ENCODE measurements around the gene PIM3. TPM values are rescaled to one million over a fixed set of nuclear protein-coding genes. Genes with fewer than 3 reads are reported as not detected.
"Not testable (repeated sequence)": the region's sequence is repeated elsewhere in the genome, so short reads cannot be mapped to it uniquely, and the experiment has no call there.

Gene PIM3
- total RNA-seq, 1 donor from 2014 or later, result 57.0 TPM

DNA sequence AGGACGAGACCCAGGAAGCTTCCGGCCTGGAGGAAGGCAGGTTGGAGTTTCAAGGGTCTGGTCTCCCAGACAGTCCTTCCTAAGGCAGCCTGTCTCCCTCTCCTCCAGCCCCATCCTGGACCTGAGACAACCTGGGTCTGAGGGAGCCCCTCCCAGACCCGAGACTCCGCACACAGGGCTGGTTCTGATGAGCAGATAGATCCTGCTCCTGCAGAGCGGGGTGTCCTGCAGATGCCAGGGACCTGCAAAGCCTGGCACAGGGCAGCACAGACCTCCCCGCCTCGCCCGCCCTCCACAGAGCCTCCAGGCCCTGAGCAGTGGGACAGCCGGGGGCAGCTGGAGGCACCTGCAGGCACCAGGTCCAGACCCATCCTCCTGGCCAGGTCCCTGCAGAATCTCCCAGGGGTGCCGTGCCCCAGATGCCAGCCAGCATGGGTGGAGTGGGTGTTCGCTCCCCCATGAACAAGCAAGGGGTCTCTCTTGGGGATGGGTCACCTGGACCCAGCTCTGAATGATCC lies 7.8 kb downstream of the PIM3 start:
- no peak for DNase-seq

DNA sequence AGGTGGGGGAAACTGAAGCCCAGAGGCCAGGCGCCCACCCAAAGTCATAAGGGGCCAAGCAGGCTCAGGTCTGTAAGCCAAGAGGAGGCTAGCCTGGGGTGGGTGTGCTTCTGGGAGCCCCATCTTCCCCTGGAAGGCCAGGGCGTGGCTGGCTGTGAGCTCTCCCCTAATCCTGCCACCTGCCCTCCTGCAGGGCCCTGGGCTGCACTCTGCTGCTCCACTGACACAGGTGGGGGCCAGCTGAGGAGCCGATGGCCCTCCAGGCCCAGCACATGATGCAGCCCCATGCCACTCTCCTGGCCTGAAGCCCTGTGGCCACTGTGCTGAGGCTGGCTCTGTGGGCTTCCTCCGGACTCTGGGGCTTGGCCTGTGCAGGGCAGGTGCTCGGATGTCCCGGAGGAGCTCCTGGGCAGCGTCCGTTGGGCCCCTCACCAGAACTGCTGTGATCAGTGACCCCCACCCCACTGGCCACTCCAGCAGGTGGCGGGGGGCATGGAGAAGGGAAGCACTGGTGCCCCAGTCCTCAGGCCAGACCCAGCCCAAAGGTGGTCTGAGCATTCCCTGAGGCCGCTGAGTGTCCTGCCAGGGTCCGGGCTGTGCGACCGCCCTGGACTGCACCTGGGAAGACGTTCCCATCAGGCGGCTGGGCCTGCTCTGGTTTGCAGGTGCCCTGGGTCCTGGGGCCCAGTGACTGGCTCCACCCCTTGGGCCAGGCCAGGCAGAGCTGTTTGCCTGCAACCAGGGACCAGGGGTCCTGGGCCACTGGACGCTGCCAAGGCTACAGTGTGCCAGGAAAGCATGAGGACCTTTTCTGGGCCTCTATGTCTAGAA lies 8.5 kb downstream of the PIM3 start:
- DNase-seq, result no peak

DNA sequence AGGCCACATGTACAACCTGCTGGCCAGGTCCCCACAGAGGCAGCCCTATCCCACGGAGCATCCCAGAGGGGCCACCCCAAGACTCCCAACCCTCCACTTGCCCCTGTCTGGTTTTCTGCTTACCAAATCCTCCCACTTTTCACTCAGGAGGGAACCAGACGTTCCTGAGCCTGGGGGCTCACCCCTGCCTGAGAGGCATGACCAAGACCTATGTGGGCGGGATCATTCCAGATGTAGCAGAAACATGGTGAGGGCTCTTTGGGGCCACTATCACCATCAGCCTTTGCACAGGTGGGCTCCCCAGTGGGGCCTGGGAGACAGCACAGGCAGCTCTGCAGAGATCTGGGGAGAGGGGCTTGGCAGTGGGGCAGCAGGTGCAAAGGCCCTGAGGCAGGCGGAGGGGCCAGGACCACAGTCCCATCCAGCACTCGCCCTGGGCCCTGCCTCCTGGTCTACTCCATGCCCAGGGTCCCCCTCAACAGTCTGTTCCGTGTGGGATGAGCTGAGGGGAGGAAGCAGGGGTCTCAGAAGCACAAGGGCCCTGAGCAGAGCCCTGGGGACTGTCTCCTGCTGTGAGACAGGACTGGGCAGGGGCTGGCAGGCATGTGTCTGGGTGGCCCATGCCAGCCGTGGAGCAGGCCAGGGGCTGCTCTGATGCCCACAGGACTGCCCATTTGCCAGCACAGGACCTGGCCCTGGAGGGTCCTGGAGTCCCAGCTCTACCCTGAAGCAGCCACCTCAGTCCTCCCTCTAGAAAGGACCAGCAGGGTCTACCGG lies 9.4 kb downstream of the PIM3 start:
- no peak for DNase-seq

DNA sequence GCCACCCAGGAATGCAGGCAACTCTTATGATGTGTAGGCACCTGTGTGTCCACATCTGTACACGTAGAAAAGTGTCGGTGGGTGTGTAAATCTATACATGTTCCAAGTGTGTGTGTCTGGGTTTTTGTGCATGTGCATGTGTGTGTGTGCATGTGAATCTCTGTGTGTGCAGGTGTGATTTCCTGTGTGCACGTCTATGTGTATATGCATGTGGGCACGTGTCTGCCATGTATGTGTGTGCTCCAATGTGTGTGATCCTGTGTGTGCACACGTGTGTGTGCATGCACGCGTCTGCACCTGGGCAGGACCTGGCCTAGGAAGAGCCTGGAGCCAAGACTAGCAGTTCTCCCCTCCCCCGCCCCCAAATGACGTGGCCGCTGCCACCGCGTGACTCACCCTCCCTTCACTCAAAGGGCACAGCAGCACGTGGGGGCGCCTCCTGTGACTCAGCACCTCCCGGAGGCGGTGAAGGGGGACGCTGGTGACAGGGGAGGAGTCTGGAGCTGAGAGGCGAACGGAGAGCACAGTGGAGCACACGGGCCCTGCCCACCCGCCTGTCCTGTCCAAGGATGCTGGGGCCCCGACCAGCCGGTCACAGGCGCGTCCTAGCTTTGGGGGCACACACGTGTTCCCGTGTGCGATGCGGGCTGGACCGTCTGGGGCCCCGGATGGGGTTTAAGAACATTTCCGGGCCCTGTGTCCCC lies 10.1 kb downstream of the PIM3 start:
- peak; percentile 82 for DNase-seq

DNA sequence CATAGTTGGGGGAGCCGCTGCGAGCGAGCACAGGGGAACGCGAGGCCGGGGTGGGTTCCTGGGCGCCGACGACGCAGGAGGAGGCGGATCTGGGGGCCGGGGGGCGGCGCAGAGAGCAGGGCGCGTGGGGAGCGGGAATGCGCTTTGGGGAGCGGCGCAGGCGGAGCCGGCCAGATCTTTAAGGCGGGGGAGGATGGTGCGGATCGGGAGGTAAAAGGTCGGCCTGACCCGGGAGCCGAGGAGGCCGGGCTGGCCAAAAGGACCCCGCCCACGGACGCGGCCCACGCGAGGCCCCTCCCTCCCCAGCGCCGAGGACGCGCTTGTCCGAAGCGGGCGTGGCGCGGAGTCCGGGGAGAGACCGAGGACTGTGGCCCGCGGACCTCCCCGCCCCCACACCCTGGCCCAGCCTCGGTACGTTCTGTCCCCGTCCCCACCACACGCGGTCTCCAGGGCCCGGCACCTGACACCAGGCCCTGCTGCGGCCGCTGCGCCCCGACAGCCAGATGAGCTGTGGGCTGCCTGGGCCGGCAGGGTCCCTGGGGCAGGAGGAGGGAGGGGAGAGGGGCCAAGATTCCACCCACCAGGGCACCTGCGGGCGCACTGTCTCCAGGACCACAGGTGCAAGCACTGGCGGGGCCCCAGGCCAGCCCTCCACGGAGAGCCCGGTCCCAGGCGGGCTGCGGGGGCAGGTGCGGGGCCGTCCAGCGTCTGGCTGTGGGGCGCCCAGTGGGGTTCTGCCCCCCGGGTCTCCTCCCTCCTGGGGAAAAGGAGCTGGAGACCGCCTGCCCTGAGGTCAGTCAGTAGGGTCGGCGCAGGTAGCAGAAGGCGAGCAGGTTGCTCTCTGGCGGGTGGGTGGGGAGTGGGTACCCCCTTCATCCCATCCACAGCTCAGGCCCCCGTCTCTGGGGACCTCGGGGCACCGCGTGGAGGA lies 10.9 kb downstream of the PIM3 start:
- no peak for DNase-seq

DNA sequence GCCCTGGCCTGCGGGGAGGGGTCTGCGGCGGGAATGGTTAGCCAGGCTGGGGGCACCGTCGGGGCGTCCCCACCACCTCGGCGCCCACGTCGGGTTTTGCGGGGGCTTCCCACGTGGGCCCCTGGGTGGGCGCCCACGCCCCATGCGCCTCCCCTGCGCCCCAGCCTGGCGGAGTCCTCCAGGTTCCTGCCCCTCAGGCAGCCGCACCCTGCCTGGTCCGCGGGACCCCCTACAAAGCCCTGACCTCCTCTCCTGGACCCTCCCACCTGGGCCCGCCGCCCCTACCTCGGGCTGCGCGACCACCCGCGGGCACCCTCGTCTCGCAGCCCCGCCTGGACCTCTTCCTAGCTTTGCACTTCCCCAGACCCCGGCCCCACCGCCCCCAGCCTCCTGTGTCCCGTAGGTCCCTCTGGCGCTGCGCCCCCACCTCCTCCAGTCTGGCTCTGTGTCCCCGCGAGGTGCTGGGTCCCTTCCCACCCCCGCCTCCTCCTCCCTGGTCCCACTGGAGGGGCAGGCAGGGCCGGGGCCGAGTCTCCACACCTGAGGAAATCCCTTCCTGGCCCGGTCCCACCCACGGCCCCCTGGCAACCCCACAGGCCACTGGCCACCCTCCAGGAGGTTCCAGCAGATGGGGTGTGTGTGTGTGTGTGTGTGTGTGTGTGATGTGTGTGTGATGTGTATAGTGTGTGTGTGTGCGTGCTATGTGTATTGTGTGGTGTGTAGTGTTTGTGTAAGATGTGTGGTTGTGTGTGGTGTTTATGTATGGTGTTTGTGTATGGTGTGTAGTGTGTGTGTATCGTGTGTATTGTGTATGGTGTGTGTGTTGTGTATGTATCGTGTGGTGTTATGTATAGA lies 11.8 kb downstream of the PIM3 start:
- DNase-seq, result no peak

DNA sequence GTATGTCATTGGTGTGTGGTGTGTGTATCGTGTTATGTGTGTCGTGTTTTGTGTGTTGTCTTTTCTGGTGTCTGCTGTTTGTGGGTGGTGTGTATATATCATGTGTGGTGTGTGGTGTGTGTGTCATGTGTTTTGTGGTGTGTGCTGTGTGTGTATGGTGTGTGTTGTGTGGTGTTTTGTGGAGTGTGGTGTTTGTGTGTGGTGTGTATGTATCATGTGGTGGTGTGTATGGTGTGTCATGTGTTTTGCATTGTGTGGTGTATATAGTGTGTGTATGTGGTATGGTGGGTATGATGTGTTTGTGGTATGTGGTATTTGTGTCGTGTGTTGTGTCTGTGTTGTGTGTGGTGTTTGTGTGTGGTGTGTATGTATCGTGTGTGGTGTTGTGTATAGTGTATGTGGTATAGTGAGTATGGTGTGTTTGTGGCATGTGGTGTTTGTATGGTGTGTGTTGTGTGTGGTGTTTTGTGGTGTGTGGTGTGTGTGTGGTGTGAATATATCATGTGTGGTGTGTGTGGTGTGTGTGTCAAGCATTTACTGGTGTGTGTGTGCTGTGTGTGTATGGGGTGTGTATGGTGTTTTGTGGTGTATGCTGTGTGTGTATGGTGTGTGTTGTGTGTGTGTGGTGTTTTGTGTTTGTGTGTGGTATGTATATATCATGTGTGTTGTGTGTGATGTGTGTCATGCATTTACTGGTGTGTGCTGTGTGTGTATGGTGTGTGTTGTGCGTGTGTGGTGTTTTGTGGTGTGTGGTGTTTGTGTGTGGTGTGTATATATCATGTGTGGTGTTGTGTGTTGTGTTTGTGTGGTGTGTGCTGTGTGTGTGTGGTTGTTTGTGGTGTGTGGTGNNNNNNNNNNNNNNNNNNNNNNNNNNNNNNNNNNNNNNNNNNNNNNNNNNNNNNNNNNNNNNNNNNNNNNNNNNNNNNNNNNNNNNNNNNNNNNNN lies 12.7 kb downstream of the PIM3 start:
- no peak for DNase-seq

DNA sequence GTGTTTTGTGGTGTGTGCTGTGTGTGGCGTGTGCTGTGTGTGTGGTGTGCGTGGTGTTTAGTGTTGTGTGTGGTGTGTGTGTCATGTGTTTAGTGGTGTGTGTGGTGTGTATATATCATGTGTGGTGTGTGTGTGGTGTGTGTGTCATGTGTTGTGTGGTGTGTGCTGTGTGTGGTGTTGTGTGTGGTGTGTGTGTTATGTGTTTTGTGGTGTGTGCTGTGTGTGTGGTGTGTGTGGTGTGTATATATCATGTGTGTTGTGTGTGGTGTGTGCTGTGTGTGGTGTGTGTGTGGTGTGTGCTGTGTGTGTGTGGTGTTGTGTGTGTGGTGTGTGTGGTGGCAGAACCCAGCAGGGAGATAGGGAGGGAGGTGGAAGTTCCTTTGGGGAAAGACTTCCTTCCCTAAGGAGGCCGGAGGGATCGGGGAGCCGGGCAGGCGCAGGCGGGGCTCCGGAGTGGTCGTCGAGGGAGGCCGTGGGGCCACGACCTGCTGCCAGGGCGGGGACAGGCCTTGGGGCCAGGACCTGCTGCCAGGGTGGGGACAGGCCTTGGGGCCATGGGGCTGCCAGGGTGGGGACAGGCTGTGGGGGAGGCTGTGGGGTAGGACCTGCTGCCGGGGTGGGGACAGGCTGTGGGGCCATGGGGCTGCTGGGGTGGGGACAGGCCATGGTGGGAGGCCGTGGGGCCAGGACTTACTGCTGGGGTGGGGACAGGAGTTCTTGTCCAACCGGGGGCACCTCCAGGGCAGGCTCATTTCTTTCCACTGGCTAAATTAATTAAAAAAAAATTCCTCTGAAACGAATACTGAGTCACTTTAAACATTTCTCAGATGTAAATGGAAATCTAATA lies 15.2 kb downstream of the PIM3 start:
- DNase-seq, result no peak

DNA sequence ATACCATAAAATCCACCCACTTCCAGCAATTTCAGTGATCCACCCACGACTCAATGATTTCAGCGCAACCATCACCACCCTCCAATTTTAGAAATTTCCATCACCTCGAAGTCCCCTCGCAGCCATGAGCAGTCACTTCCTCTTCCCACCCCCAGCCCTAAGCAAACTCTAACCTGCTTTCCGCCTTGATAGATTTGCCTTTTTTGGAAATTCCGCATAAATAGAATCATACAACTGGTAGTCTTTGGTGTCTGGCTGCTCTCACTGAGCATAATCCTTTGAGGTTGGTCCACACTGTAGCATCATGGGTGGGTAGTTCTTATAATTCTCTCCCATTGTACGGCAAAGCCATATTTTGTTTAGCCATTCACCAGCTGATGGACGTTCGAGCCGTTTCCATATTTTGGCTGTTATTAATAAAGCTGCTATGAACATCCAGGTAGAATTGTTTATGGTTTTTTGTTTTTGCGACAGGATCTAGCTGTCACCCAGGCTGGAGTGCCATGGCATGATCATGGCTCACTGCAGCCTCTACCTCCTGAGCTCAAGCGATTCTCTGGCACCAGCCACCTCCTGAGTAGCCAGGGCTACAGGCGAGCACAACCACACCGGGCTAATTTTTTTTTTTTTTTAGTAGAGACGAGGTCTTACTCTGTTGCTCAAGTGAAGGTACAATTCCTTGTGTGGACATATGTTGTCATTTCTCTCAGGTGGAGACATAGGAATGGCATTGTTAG lies 16.0 kb downstream of the PIM3 start:
- DNase-seq, result no peak

DNA sequence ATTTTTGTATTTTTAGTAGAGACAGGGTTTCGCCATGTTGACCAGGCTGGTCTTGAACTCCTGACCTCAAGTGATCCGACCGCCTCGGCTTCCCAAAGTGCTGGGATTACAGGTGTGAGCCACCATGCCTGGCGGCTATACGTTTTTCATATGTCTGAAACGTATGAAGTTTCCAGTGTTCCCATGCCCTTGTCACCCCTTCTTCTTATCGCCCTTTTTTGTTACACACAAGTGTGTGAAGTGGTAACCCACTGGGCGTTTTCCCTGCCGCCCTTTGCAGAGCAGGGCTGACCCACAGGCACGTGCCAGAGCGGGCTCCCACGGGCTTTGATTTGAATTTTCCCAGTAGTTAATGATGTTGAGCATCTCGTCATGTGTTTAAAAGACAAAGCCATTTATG lies 17.0 kb downstream of the PIM3 start:
- DNase-seq, result no peak

DNA sequence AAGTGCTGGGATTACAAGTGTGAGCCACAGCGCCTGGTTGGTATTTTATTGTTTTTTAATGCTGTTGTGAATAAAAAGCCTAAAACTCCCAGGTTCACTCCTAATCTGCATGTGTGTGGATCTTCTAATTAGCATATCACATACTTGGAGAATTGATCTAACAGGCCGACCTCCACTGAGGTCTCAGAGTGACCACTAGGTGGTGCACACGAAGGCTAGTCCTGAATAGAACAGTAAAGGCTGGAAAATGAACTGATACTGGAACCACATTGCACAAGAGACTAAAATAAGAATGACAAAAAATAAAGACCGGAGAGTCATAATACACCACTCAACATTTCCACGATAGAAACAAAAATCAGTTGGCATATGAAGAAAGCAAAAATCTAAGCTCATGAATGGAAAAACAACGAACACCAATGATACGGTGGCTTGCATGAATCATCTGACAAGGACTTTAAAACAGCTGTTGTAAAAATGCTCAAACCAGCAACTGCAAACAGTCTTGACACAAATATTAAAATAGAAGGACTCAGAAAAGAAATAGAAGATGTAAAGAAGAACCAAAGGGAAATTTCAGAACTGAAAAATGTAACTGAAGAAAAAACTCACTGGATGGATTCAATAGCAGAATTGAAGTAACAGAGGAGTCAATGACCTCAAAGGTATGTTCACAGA lies 19.2 kb downstream of the PIM3 start:
- DNase-seq, result no peak

DNA sequence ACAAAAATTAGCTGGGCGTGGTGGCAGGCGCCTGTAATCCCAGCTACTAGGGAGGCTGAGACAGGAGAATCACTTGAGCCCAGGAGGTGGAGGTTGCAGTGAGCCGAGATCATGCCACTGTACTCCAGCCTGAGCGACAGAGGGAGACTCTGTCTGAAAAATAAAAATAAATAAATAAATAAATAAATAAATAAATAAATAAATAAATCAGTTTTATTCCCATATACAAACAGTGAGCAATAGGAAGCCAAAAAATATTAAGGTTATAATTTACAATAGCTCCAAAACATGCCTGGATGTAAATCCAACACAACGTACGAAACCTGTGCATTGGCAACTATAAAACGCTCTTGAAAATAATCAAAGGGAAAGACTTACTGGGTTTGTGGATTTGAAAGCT lies 21.2 kb downstream of the PIM3 start:
- not testable (repeated sequence) for DNase-seq

DNA sequence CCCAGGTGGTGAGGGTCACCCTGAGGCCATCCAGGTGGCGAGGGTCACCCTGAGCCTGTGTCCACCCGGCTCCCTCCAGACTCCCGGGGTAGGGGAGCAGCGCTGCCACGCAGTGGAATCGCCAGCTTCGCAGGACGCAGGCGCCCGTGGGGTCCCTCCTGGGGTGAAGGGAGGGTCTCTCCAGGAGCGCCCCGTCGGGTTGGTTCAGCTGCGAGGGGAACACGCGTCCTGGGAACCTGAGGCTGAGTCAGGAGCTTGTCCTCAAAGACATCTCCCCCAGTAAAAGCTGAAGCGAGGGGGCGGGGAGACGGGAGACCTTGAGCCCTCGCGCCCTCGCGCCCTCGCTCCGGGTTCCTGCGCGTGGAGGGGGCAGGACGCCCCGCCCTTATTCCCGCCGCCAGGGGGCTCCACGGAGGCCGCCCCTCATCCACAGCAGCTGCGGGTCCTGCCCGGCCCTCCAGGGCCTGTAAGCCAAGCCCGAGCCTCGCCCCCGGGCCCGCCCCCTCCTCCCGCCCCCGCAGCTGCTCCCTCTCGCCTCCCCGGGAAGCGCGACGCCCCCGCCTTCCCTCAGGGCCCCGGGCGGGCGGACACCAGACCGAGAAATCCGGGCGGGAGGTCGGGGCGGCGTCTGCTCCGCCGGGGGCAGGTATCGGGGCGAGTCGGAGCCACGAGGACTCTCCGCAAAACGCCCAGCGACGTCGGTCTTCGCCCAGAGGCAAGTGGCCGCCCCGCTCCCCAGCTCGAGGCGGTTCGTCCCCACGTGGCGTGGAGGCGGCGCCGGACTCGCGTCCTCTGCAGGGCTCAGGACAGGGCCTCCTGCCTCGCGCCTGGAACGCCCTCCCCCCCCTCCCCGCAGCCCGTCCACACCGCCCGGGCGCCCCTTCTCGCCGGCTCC lies 22.8 kb downstream of the PIM3 start:
- peak; percentile 41 for DNase-seq

DNA sequence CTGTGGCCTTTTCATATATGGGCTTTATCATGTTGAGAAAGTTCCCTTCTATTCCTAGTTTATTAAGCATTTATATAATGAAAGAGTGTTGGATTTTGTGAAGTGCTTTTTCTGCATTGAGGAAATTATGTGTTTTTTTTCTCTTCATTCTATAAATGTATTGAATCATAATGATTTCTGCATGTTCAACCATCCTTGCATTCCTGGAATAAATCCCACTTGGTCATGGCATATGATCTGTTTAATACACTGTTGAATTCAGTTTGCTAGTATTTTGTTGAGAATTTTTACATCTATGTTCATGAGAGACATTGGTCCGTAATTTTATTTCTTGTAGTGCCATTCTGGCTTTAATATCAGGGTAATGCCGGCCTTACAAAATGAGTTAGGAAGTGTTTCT lies 25.8 kb downstream of the PIM3 start:
- no peak for DNase-seq

DNA sequence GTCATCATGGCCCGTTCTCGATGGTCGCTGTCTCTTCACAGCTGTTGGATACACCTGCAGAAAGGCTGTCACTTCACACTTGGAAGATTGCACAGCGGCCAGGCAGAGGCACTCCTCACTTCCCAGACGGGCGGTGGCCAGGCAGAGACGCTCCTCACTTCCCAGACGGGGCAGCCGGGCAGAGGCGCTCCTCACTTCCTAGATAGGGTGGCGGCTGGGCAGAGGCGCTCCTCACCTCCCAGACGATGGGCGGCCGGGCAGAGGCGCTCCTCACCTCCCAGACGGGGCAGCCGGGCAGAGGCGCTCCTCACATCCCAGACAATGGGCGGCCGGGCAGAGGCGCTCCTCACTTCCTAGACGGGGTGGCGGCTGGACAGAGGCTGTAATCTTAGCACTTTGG lies 29.3 kb downstream of the PIM3 start:
- not testable (repeated sequence) for DNase-seq

DNA sequence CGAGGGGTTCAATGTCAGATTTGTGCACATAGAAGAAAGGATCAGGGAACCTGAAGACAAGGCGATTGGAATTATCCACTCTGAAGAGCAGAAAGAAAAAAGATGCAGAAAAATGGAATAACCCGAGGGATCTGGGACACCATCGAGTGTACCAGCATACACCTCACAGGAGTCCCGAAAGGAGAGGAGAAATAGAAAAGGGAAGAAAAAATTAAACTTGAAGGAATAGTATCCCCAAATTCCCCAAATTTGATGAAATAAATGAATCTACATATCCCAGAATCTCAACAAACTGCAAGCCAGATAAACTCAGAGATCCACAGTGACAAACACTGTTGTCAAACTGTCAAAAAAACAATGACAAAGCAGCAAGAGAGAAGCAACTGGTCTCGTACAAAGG lies 30.6 kb downstream of the PIM3 start:
- no peak for DNase-seq

Data from tongue (tissue), 2 donors.